ENCODE data around the gene REEP1. TPM values are rescaled to one million over a fixed set of nuclear protein-coding genes. Genes with fewer than 3 reads are reported as not detected.

Gene REEP1
- total and polyA plus RNA-seq, 9 of the 15 experiments (the other 6 are each of a cell fraction or from before 2014, with no cell fraction given): 0.11 to 0.67 (median 0.13) TPM

DNA sequence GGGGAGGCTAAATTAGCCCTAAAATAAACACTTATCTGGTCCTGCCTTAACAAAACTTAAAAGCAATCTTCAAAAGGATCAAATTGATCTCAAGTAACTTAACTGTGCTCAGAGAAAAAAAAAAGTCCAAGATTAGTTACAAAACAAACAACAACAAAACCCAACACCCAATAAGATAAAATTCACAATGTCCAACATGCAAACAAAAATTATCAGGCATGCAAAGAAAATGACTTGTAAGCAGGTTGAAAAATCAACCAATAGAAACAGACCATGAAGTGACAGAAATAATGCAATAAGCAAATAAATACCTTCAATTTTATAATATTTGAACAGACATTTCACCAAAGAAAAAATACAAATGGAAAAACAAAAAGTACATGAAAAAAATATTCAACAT, 4.0 kb upstream of the REEP1 start (continued):
- TF ChIP-seq, protein P1, sequence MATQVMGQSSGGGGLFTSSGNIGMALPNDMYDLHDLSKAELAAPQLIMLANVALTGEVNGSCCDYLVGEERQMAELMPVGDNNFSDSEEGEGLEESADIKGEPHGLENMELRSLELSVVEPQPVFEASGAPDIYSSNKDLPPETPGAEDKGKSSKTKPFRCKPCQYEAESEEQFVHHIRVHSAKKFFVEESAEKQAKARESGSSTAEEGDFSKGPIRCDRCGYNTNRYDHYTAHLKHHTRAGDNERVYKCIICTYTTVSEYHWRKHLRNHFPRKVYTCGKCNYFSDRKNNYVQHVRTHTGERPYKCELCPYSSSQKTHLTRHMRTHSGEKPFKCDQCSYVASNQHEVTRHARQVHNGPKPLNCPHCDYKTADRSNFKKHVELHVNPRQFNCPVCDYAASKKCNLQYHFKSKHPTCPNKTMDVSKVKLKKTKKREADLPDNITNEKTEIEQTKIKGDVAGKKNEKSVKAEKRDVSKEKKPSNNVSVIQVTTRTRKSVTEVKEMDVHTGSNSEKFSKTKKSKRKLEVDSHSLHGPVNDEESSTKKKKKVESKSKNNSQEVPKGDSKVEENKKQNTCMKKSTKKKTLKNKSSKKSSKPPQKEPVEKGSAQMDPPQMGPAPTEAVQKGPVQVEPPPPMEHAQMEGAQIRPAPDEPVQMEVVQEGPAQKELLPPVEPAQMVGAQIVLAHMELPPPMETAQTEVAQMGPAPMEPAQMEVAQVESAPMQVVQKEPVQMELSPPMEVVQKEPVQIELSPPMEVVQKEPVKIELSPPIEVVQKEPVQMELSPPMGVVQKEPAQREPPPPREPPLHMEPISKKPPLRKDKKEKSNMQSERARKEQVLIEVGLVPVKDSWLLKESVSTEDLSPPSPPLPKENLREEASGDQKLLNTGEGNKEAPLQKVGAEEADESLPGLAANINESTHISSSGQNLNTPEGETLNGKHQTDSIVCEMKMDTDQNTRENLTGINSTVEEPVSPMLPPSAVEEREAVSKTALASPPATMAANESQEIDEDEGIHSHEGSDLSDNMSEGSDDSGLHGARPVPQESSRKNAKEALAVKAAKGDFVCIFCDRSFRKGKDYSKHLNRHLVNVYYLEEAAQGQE (IDR thresholded peaks at IDR 0.05; ENCODE audit: borderline replicate concordance): no peak
- TF ChIP-seq, protein P1 (CRISPR knock-in tag; IDR thresholded peaks at IDR 0.05; ENCODE audit: low read depth): no peak
- no peak for TF ChIP-seq ZNF583 (CRISPR knock-in tag; IDR thresholded peaks at IDR 0.05)
- no peak for TF ChIP-seq MYNN (IDR thresholded peaks at IDR 0.05)
- TF ChIP-seq MYNN (CRISPR knock-in tag; IDR thresholded peaks at IDR 0.05): no peak
- TF ChIP-seq ZNF121 (CRISPR knock-in tag; conservative IDR thresholded peaks at IDR 0.05): no peak
- no peak for TF ChIP-seq SAP30 (IDR thresholded peaks at IDR 0.05; ENCODE audit: borderline replicate concordance, insufficient read depth, low read depth, low read length, poor library complexity, severe bottlenecking)
